CD4-positive, alpha-beta T cell (primary cell): Measurements from ENCODE around the gene PDXK. TPM values are rescaled to one million over a fixed set of nuclear protein-coding genes. Genes with fewer than 3 reads are reported as not detected.

Source experiments
- ATAC-seq: fragments of 200-7000 bp; cut with Tn5 transposase; one replicate; pipeline ENCODE4 v1.10.0; 2022; ENCODE audit warnings: mild to moderate bottlenecking; ENCODE audit not compliant: poor library complexity
- CTCF ChIA-PET: fragments of 350-600 bp; sonication (Branson Sonifier 250); formaldehyde crosslinking; loops from one replicate; lab custom pipeline; 2021; ENCODE audit warnings: antibody characterized with exemption, inconsistent platforms; lab: Charles Lee
- POLR2A ChIA-PET: fragments of 350-600 bp; sonication (Branson Sonifier 250); formaldehyde crosslinking; loops from one replicate; lab custom pipeline; 2021; ENCODE audit warnings: antibody characterized with exemption, inconsistent platforms; lab: Charles Lee
- DNase-seq, 14 experiments: peaks; one replicate each; pipeline ENCODE4 v3.0.0-alpha.2; 2013 to 2020; ENCODE audit warnings: mixed read lengths in 2 of 14
- H3K27ac ChIP-seq, 2 donors: one replicate each; pipeline versions ENCODE4 v1.5.1 to v1.7.0; 2013; ENCODE audit warnings: low read length in 2 of 2, low read depth in 1 of 2, mild to moderate bottlenecking in 1 of 2
- H3K27me3 ChIP-seq, 2 experiments: 1 replicate in 1 of 2; 2 replicates in 1 of 2; pipeline versions ENCODE4 v1.6.1 to v1.7.0; 2013; ENCODE audit warnings: low read length in 2 of 2, control low read depth in 1 of 2, mild to moderate bottlenecking in 1 of 2, moderate library complexity in 1 of 2; ENCODE audit not compliant: insufficient read depth in 2 of 2, control insufficient read depth in 1 of 2
- H3K36me3 ChIP-seq: one replicate; pipeline ENCODE4 v1.6.1; 2013; ENCODE audit warnings: low read length, control low read depth; ENCODE audit not compliant: insufficient read depth
- H3K4me1 ChIP-seq: one replicate; pipeline ENCODE4 v1.6.1; 2013; ENCODE audit warnings: low read length, control low read depth; ENCODE audit not compliant: insufficient read depth
- H3K4me3 ChIP-seq: one replicate; pipeline ENCODE4 v1.5.1; 2013; ENCODE audit warnings: mild to moderate bottlenecking, low read length, moderate library complexity
- H3K9me3 ChIP-seq, 2 experiments: 1 replicate in 1 of 2; 2 replicates in 1 of 2; pipeline versions ENCODE4 v1.6.1 to v1.7.0; 2013; ENCODE audit warnings: low read length in 2 of 2, mild to moderate bottlenecking in 2 of 2, control low read depth in 1 of 2, moderate library complexity in 1 of 2; ENCODE audit not compliant: control insufficient read depth in 1 of 2, insufficient read depth in 1 of 2
- H3K27ac Mint-ChIP-seq: one replicate; pipeline ENCODE4 v1.8.0; 2020; ENCODE audit warnings: mixed read lengths
- H3K27me3 Mint-ChIP-seq: one replicate; pipeline ENCODE4 v1.8.0; 2021; ENCODE audit warnings: mixed read lengths
- H3K36me3 Mint-ChIP-seq: one replicate; pipeline ENCODE4 v1.8.0; 2021; ENCODE audit warnings: low read depth, mixed read lengths
- H3K4me1 Mint-ChIP-seq: one replicate; pipeline ENCODE4 v1.8.0; 2021; ENCODE audit warnings: low read depth, mixed read lengths
- H3K4me3 Mint-ChIP-seq: one replicate; pipeline ENCODE4 v1.8.0; 2020; ENCODE audit warnings: mild to moderate bottlenecking, mixed read lengths
- H3K9me3 Mint-ChIP-seq: one replicate; pipeline ENCODE4 v1.8.0; 2020; ENCODE audit warnings: mixed read lengths
- CTCF ChIP-seq: fragments of 200-600 bp; IDR thresholded peaks from one replicate; pipeline ENCODE4 v1.8.0; 2022; ENCODE audit warnings: antibody characterized with exemption, mild to moderate bottlenecking
- intact Hi-C, 2 experiments: fragments of 100-400 bp; cut with DNase I in 1 of 2; cut with micrococcal nuclease in 1 of 2; formaldehyde crosslinking; loops; one replicate each; pipeline versions ENCODE4 v1.15.1 to v1.9.0; 2023 to 2025; cut with DNase I, micrococcal nuclease
- total RNA-seq, 174 experiments: library from RNA in 2 of 174; stranded (reverse) in 2 of 174; gene quantifications; one replicate each; pipeline ENCODE4 v1.2.3 and lab custom pipeline; 2021 to 2026

The PDXK gene
- total RNA-seq, 2 experiments from 2014 or later = 74.8 to 77.0 TPM

GRCh38 chr21:43750339-43751033, 31.6 kb downstream of the PDXK start:
- Mint-ChIP-seq H3K4me1 (no peaks in the 10 kb centered on the region), H3K27ac (no peak overlapping the region), H3K9me3 (no peaks in the 10 kb centered on the region), H3K36me3 (peaks cover 56% of the 10 kb centered on the region), H3K4me3 (no peak overlapping the region), H3K27me3 (no peaks in the 10 kb centered on the region)
- POLR2A ChIA-PET = no interaction called here
- no peak for ATAC-seq
- Histone ChIP-seq H3K4me1 (no peaks in the 10 kb centered on the region), H3K27me3 (no peaks in the 10 kb centered on the region), H3K27ac (no peak overlapping the region), H3K36me3 (peaks cover 73% of the 10 kb centered on the region), H3K9me3 (no peaks in the 10 kb centered on the region), H3K4me3 (no peak overlapping the region)
- no peak for TF ChIP-seq CTCF
- CTCF ChIA-PET = no interaction called here
- intact Hi-C loops = no loop called here
- DNase-seq = no peak

DNA sequence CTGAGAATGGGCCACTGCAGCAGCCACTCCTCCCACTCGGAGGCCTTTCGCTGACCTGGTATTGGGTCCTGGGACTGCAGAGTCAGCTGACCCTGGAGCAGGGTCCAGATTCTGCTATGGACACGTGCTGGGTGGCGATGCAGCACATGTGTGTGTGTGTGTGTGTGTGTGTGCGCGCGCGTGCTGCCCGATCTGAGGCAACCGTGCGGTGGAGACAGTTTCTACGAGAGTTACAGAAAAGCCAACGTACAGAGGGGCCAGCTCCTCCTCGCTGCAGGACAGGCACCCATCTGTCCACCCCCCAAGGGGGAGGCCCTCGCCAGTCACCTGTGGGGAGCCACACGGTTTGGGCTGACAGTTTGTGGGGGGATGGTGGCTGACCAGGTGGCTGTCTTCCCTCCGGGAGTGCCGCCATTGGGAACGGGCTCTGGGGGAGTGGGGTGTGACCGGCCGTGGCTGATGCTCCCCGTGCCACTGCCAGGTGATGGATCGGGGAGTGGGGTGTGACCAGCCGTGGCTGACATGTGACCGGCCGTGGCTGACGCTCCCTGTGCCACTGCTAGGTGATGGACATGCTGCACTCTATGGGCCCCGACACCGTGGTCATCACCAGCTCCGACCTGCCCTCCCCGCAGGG, 33.1 kb downstream of the PDXK start:
- Histone ChIP-seq H3K27me3 (no peaks in the 10 kb centered on the region), H3K9me3 (no peaks in the 10 kb centered on the region), H3K4me1 (no peaks in the 10 kb centered on the region), H3K27ac (no peak overlapping the region), H3K36me3 (peaks cover 74% of the 10 kb centered on the region), H3K4me3 (no peak overlapping the region)
- H3K4me3 Mint-ChIP-seq = no peak overlapping the region
- no peaks in the 10 kb centered on the region for H3K27me3 Mint-ChIP-seq
- POLR2A ChIA-PET = no interaction called here
- CTCF ChIA-PET = no interaction called here
- H3K4me1 Mint-ChIP-seq = no peaks in the 10 kb centered on the region
- no peak overlapping the region for H3K27ac Mint-ChIP-seq
- DNase-seq (no peak), ATAC-seq (no peak)
- intact Hi-C loops = no loop called here
- H3K36me3 Mint-ChIP-seq = peaks cover 54% of the 10 kb centered on the region
- no peaks in the 10 kb centered on the region for H3K9me3 Mint-ChIP-seq
- TF ChIP-seq CTCF = no peak

DNA sequence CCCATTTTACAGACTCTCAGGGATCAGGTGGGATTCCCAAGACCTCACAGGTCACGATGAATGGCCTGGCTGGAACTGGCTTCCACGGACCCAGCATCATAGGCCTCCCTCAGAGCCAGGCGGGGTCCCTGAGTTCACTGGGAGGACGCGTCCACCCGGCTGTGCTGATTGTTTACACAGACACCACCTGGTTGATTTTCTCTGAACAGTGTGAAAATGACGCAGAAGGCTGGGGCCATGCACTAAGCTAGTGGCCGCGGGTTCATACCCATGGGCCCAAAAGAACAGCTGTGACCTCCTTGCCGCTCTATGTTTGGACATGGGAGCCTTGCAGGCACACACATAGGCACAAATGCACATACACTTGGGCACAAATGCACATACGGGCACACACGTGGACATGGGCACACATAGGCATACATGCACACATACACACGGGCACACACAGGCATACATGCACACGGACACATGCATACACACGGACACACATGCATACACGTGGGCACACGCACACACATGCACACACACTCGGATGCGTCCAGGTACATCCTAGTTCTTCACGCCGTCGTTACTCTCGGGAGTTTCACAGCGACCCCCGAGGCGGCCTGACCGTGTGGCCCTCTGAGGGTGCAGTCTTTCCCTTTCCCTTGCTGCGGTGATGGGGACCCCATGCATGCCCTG, 34.0 kb downstream of the PDXK start:
- no peak overlapping the region for H3K27ac Mint-ChIP-seq
- DNase-seq (no peak), ATAC-seq (no peak)
- no peaks in the 10 kb centered on the region for H3K9me3 Mint-ChIP-seq
- Histone ChIP-seq H3K27me3 (no peaks in the 10 kb centered on the region), H3K9me3 (no peaks in the 10 kb centered on the region), H3K4me1 (no peaks in the 10 kb centered on the region), H3K27ac (no peak overlapping the region), H3K4me3 (no peak overlapping the region), H3K36me3 (peaks cover 70% of the 10 kb centered on the region)
- intact Hi-C loops = no loop called here
- no peaks in the 10 kb centered on the region for H3K27me3 Mint-ChIP-seq
- ChIA-PET CTCF (no interaction called here), POLR2A (no interaction called here)
- peaks cover 45% of the 10 kb centered on the region for H3K36me3 Mint-ChIP-seq
- H3K4me3 Mint-ChIP-seq = no peak overlapping the region
- TF ChIP-seq CTCF = no peak
- H3K4me1 Mint-ChIP-seq = no peaks in the 10 kb centered on the region
